ENCODE data around the gene PLA2G4B.

Gene PLA2G4B

DNA sequence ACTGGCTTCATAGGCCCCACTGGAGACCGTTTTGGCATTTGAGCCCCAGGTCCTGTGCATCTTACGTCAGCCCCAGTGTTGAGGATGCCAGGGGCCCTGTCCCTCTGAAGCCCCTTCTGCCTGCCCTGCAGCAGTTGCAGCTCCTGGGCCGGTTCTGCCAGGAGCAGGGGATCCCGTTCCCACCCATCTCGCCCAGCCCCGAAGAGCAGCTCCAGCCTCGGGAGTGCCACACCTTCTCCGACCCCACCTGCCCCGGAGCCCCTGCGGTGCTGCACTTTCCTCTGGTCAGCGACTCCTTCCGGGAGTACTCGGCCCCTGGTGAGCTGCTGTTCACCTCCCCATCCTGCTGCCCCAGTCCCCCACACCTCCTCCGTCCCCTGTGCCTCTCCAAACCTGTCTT lies 8.6 kb downstream of the PLA2G4B start:
- peaks cover 23% of the 10 kb centered on the region for H3K36me3 ChIP-seq (ENCODE audit: control insufficient read depth, insufficient read depth, low read length)
- H3K4me3 ChIP-seq (ENCODE audit: low read depth, low read length): no peak overlapping the region
- no peaks in the 10 kb centered on the region for H3K4me1 ChIP-seq (ENCODE audit: control insufficient read depth, insufficient read depth, low read length)
- no peaks in the 10 kb centered on the region for H3K27me3 ChIP-seq (ENCODE audit: control insufficient read depth, insufficient read depth, low read length)
- H3K9me3 ChIP-seq (ENCODE audit: control insufficient read depth, insufficient read depth, low read length): no peaks in the 10 kb centered on the region
- no peak overlapping the region for H3K9ac ChIP-seq (ENCODE audit: low read depth, low read length)

- peaks cover 21% of the 10 kb centered on the region for H3K36me3 ChIP-seq (ENCODE audit: control insufficient read depth, insufficient read depth, low read length)
- H3K9ac ChIP-seq (ENCODE audit: low read depth, low read length): no peak overlapping the region
- no peaks in the 10 kb centered on the region for H3K4me1 ChIP-seq (ENCODE audit: control insufficient read depth, insufficient read depth, low read length)
These were observed 9.3 kb downstream of the PLA2G4B start for GRCh38 chr15:41847981-41848380.

GRCh38 chr15:41848631-41849030 lies 10.0 kb downstream of the PLA2G4B start:
- Histone ChIP-seq H3K9ac (ENCODE audit: low read depth, low read length) (no peak overlapping the region), H3K36me3 (ENCODE audit: control insufficient read depth, insufficient read depth, low read length) (peaks cover 21% of the 10 kb centered on the region), H3K4me3 (ENCODE audit: low read depth, low read length) (no peak overlapping the region), H3K4me1 (ENCODE audit: control insufficient read depth, insufficient read depth, low read length) (no peaks in the 10 kb centered on the region), H3K27me3 (ENCODE audit: control insufficient read depth, insufficient read depth, low read length) (no peaks in the 10 kb centered on the region), H3K9me3 (ENCODE audit: control insufficient read depth, insufficient read depth, low read length) (no peaks in the 10 kb centered on the region)

More at GRCh38 chr15:41847981-41848380, 9.3 kb downstream of the PLA2G4B start:
- H3K9me3 ChIP-seq (ENCODE audit: control insufficient read depth, insufficient read depth, low read length): no peaks in the 10 kb centered on the region
- no peaks in the 10 kb centered on the region for H3K27me3 ChIP-seq (ENCODE audit: control insufficient read depth, insufficient read depth, low read length)
- no peak overlapping the region for H3K4me3 ChIP-seq (ENCODE audit: low read depth, low read length)

GRCh38 chr15:41849204-41849603 lies 10.6 kb downstream of the PLA2G4B start:
- Histone ChIP-seq H3K27me3 (ENCODE audit: control insufficient read depth, insufficient read depth, low read length) (no peaks in the 10 kb centered on the region), H3K9me3 (ENCODE audit: control insufficient read depth, insufficient read depth, low read length) (no peaks in the 10 kb centered on the region), H3K36me3 (ENCODE audit: control insufficient read depth, insufficient read depth, low read length) (peaks cover 21% of the 10 kb centered on the region), H3K4me3 (ENCODE audit: low read depth, low read length) (no peak overlapping the region), H3K4me1 (ENCODE audit: control insufficient read depth, insufficient read depth, low read length) (no peaks in the 10 kb centered on the region), H3K9ac (ENCODE audit: low read depth, low read length) (no peak overlapping the region)

- H3K36me3 ChIP-seq (ENCODE audit: control insufficient read depth, insufficient read depth, low read length): peaks cover 21% of the 10 kb centered on the region
- no peaks in the 10 kb centered on the region for H3K4me1 ChIP-seq (ENCODE audit: control insufficient read depth, insufficient read depth, low read length)
- H3K4me3 ChIP-seq (ENCODE audit: low read depth, low read length): no peak overlapping the region
- no peaks in the 10 kb centered on the region for H3K9me3 ChIP-seq (ENCODE audit: control insufficient read depth, insufficient read depth, low read length)
- H3K9ac ChIP-seq (ENCODE audit: low read depth, low read length): peak overlapping the region; percentile 24
- no peaks in the 10 kb centered on the region for H3K27me3 ChIP-seq (ENCODE audit: control insufficient read depth, insufficient read depth, low read length)
These were observed 11.2 kb downstream of the PLA2G4B start for GRCh38 chr15:41849861-41850260.

- H3K27me3 ChIP-seq (ENCODE audit: control insufficient read depth, insufficient read depth, low read length): no peaks in the 10 kb centered on the region
- no peak overlapping the region for H3K4me3 ChIP-seq (ENCODE audit: low read depth, low read length)
- no peaks in the 10 kb centered on the region for H3K9me3 ChIP-seq (ENCODE audit: control insufficient read depth, insufficient read depth, low read length)
- no peak overlapping the region for H3K9ac ChIP-seq (ENCODE audit: low read depth, low read length)
- no peaks in the 10 kb centered on the region for H3K4me1 ChIP-seq (ENCODE audit: control insufficient read depth, insufficient read depth, low read length)
- H3K36me3 ChIP-seq (ENCODE audit: control insufficient read depth, insufficient read depth, low read length): peaks cover 21% of the 10 kb centered on the region
These were observed 12.0 kb downstream of the PLA2G4B start for GRCh38 chr15:41850482-41851166.

DNA sequence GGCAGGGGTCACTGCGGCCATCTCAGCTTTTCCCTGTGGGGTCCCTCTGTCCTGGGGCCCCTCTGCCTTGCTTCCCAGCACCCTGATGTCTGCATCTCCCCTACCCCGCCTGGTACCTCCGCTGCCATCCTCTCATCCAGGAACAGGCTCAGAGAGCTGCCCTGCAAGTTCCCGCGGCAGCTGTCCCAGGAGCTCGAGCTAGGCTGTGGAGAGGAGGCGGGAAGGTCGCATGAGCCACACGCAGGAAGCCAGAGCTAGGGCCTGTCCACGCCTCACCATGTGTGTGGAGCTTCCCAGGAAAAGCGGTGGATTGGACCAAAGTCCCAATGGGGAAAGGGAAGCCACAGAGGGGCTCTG lies 12.5 kb downstream of the PLA2G4B start:
- Histone ChIP-seq H3K27me3 (ENCODE audit: control insufficient read depth, insufficient read depth, low read length) (no peaks in the 10 kb centered on the region), H3K36me3 (ENCODE audit: control insufficient read depth, insufficient read depth, low read length) (peaks cover 21% of the 10 kb centered on the region), H3K9ac (ENCODE audit: low read depth, low read length) (no peak overlapping the region), H3K4me1 (ENCODE audit: control insufficient read depth, insufficient read depth, low read length) (no peaks in the 10 kb centered on the region), H3K9me3 (ENCODE audit: control insufficient read depth, insufficient read depth, low read length) (no peaks in the 10 kb centered on the region), H3K4me3 (ENCODE audit: low read depth, low read length) (no peak overlapping the region)

DNA sequence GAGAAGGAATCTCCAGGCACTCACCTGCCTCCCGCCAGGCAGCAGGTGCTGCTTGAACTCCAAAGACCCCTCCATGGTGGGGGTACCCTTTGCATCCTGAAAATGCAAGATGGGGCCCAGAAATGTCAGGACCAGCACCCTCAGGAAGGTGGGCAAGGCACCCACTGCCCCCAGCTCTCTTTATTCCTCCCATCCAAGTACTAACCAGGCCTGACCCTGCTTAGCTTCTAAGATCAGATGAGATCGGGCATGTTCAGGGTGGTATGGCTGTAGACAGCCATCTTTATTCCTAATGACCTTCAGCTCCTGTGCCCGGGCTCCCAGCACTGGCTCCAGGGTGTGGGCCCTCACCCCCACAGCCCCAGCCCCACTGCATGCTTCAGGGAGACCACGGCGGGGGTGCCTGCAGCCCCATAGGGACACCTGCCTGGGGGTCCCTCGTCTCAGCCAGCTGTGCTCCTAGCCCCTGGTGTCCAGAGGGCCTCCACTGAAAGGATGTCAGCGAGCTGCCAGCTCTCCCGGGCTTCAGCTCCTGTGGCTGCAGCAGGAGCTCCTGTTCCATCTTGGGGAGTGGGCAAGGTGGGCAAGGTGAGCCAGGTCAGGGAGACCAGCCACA lies 13.2 kb downstream of the PLA2G4B start:
- Histone ChIP-seq H3K4me3 (ENCODE audit: low read depth, low read length) (no peak overlapping the region), H3K9me3 (ENCODE audit: control insufficient read depth, insufficient read depth, low read length) (no peaks in the 10 kb centered on the region), H3K9ac (ENCODE audit: low read depth, low read length) (no peak overlapping the region), H3K4me1 (ENCODE audit: control insufficient read depth, insufficient read depth, low read length) (no peaks in the 10 kb centered on the region), H3K27me3 (ENCODE audit: control insufficient read depth, insufficient read depth, low read length) (no peaks in the 10 kb centered on the region), H3K36me3 (ENCODE audit: control insufficient read depth, insufficient read depth, low read length) (peaks cover 16% of the 10 kb centered on the region)

- H3K9ac ChIP-seq (ENCODE audit: low read depth, low read length): no peak overlapping the region
- no peaks in the 10 kb centered on the region for H3K4me1 ChIP-seq (ENCODE audit: control insufficient read depth, insufficient read depth, low read length)
- no peaks in the 10 kb centered on the region for H3K9me3 ChIP-seq (ENCODE audit: control insufficient read depth, insufficient read depth, low read length)
These were observed 14.3 kb downstream of the PLA2G4B start for GRCh38 chr15:41852736-41853590.

GRCh38 chr15:41853831-41854230 lies 15.2 kb downstream of the PLA2G4B start:
- H3K9ac ChIP-seq (ENCODE audit: low read depth, low read length): no peak overlapping the region
- no peak overlapping the region for H3K4me3 ChIP-seq (ENCODE audit: low read depth, low read length)
- H3K27me3 ChIP-seq (ENCODE audit: control insufficient read depth, insufficient read depth, low read length): no peaks in the 10 kb centered on the region
- H3K4me1 ChIP-seq (ENCODE audit: control insufficient read depth, insufficient read depth, low read length): no peaks in the 10 kb centered on the region
- no peaks in the 10 kb centered on the region for H3K9me3 ChIP-seq (ENCODE audit: control insufficient read depth, insufficient read depth, low read length)
- H3K36me3 ChIP-seq (ENCODE audit: control insufficient read depth, insufficient read depth, low read length): peaks cover 2% of the 10 kb centered on the region

More at GRCh38 chr15:41852736-41853590, 14.3 kb downstream of the PLA2G4B start:
- H3K4me3 ChIP-seq (ENCODE audit: low read depth, low read length): no peak overlapping the region
- no peaks in the 10 kb centered on the region for H3K27me3 ChIP-seq (ENCODE audit: control insufficient read depth, insufficient read depth, low read length)
- H3K36me3 ChIP-seq (ENCODE audit: control insufficient read depth, insufficient read depth, low read length): peaks cover 9% of the 10 kb centered on the region

DNA sequence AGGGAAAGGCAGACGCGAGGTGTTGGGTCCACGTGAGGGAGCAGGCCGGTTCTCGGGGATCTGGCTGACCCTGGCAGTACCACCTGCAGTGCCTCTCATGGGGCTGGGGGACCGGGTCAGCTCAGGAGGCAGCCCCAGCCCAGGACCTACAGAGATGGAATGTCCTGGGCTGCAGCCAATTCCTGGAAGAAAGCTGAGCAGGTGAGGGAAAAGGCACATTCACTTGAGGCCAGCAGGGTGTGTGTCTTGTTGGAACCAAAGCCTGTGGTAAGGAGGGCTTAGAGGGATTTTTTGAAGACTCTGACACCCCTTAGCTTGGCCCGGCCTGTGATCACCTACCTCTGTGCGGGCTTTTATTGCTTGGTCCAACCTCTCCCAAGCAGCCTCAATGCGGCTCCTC lies 15.8 kb downstream of the PLA2G4B start:
- H3K9me3 ChIP-seq (ENCODE audit: control insufficient read depth, insufficient read depth, low read length): no peaks in the 10 kb centered on the region
- H3K4me1 ChIP-seq (ENCODE audit: control insufficient read depth, insufficient read depth, low read length): no peaks in the 10 kb centered on the region
- H3K9ac ChIP-seq (ENCODE audit: low read depth, low read length): no peak overlapping the region
- no peaks in the 10 kb centered on the region for H3K27me3 ChIP-seq (ENCODE audit: control insufficient read depth, insufficient read depth, low read length)
- H3K36me3 ChIP-seq (ENCODE audit: control insufficient read depth, insufficient read depth, low read length): no peaks in the 10 kb centered on the region
- no peak overlapping the region for H3K4me3 ChIP-seq (ENCODE audit: low read depth, low read length)

Measured in iPS-15b (cell line).